Prostate gland (tissue), 2 donors: Measurements from ENCODE around the gene TCF7L2. TPM values are rescaled to one million over a fixed set of nuclear protein-coding genes. Genes with fewer than 3 reads are reported as not detected.

Experiments
- DNase-seq: peaks from one replicate; pipeline ENCODE4 v3.0.0-alpha.2; 2019; ENCODE audit warnings: low spot score
- H3K27ac ChIP-seq, 2 donors: fragments of 200-600 bp; sonication (generic); 2 replicates each; pipeline ENCODE4 v1.5.1; 2017 to 2019
- H3K27me3 ChIP-seq: fragments of 200-600 bp; sonication (generic); replicated peaks from 2 replicates; pipeline ENCODE4 v1.5.1; 2019; ENCODE audit not compliant: insufficient read depth
- H3K36me3 ChIP-seq, 2 donors: fragments of 200-600 bp; sonication (generic); 1 replicate in 1 of 2; 2 replicates in 1 of 2; pipeline versions ENCODE4 v1.5.1 to v1.8.1; 2017 to 2019
- H3K4me1 ChIP-seq: fragments of 200-600 bp; sonication (generic); replicated peaks from 2 replicates; pipeline ENCODE4 v1.5.1; 2019
- H3K4me3 ChIP-seq, 2 donors: fragments of 200-600 bp; sonication (generic); 2 replicates each; pipeline ENCODE4 v1.5.1; 2017 to 2019
- H3K9me3 ChIP-seq: fragments of 200-600 bp; sonication (generic); 2 replicates; pipeline ENCODE4 v1.5.1; 2017
- CTCF ChIP-seq, 4 experiments: fragments of 200-600 bp in 2 of 4; fragments of 450-650 bp in 2 of 4; sonication (generic) in 2 of 4; IDR thresholded peaks; 1 replicate in 3 of 4; 2 replicates in 1 of 4; pipeline ENCODE4 v1.5.1; 2016 to 2019; ENCODE audit warnings: antibody characterized with exemption in 4 of 4, mild to moderate bottlenecking in 2 of 4, moderate library complexity in 2 of 4
- POLR2A ChIP-seq: fragments of 450-650 bp; IDR thresholded peaks from one replicate; pipeline ENCODE4 v1.6.1; 2016; ENCODE audit warnings: antibody characterized with exemption, mild to moderate bottlenecking
- POLR2AphosphoS5 ChIP-seq: sonication (generic); formaldehyde crosslinking; IDR thresholded peaks from one replicate; pipeline ENCODE4 v1.6.1; 2017; ENCODE audit warnings: antibody characterized with exemption
- WGBS: methylation state at CpG from one replicate; pipeline ENCODE4 v1.1.5; 2018; 5-methylcytosine and 5-hydroxymethylcytosine counted together
- intact Hi-C: fragments of 100-400 bp; cut with DNase I; formaldehyde crosslinking; loops from one replicate; pipeline ENCODE4 v1.14.2; 2022
- total RNA-seq, 2 donors: library from RNA; depleted of rRNA; stranded (reverse); fragments of >200 nt; gene quantifications; one replicate each; pipeline ENCODE4 v1.1.0, GENCODE V29; 2016

Gene TCF7L2
- total RNA-seq, 2 donors from 2014 or later, result 9.8 to 29.8 TPM

GRCh38 chr10:113175756-113176651, 226.0 kb downstream of the TCF7L2 start:
- Histone ChIP-seq H3K4me1 (no peaks in the 10 kb centered on the region), H3K4me3 (no peak overlapping the region), H3K9me3 (no peaks in the 10 kb centered on the region), H3K36me3 (no peaks in the 10 kb centered on the region), H3K27ac (no peak overlapping the region), H3K27me3 (no peaks in the 10 kb centered on the region)
- DNase-seq, result no peak
- TF ChIP-seq CTCF (IDR thresholded peaks at IDR 0.05), result no peak
- no peak for TF ChIP-seq POLR2A
- no peak for TF ChIP-seq POLR2AphosphoS5
- 51% methylated on average over 17 of the region's 17 CpGs for WGBS
- intact Hi-C loops, result no loop called here

GRCh38 chr10:113176652-113177155, 226.7 kb downstream of the TCF7L2 start:
- DNase-seq, result no peak
- Histone ChIP-seq H3K36me3 (no peaks in the 10 kb centered on the region), H3K27me3 (no peaks in the 10 kb centered on the region), H3K4me3 (no peak overlapping the region), H3K27ac (no peak overlapping the region), H3K9me3 (no peaks in the 10 kb centered on the region), H3K4me1 (no peaks in the 10 kb centered on the region)
- intact Hi-C loops, result no loop called here
- TF ChIP-seq POLR2AphosphoS5 (no peak), POLR2A (no peak), CTCF (IDR thresholded peaks at IDR 0.05) (no peak)
- 84% methylated on average over 5 of the region's 5 CpGs for WGBS

GRCh38 chr10:113177156-113177935, 227.3 kb downstream of the TCF7L2 start:
- 65% methylated on average over 16 of the region's 16 CpGs for WGBS
- Histone ChIP-seq H3K4me3 (no peak overlapping the region), H3K27ac (no peak overlapping the region), H3K9me3 (no peaks in the 10 kb centered on the region), H3K4me1 (no peaks in the 10 kb centered on the region), H3K27me3 (no peaks in the 10 kb centered on the region), H3K36me3 (no peaks in the 10 kb centered on the region)
- no peak for DNase-seq
- intact Hi-C loops, result no loop called here
- TF ChIP-seq CTCF (IDR thresholded peaks at IDR 0.05), result no peak
- no peak for TF ChIP-seq POLR2A
- TF ChIP-seq POLR2AphosphoS5, result no peak

DNA sequence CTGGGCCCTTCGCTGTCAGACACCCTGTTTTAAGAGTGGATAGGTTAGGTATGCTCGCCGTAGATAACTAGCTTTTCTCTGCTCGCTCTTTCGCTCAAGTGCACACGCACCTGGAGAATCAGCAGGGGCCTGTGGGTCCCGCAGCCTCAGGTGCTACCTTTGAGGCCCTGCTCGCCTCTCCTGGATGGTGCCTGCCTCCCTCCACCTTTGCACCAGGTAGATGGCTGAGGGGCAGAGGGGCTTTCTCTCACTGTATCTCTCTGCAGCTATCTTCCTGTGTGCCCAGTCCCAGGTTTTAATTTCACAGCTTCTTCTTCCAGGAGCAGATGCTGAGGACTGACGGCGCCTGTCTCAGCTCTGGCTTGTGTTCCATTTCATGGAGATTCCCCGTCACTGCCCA, 227.9 kb downstream of the TCF7L2 start:
- TF ChIP-seq CTCF (IDR thresholded peaks at IDR 0.05), result no peak
- TF ChIP-seq POLR2A, result no peak
- TF ChIP-seq POLR2AphosphoS5, result no peak
- no peaks in the 10 kb centered on the region for H3K4me1 ChIP-seq
- intact Hi-C loops, result no loop called here
- WGBS, result 93% methylated on average over 11 of the region's 11 CpGs
- H3K9me3 ChIP-seq, result no peaks in the 10 kb centered on the region
- H3K36me3 ChIP-seq, result no peaks in the 10 kb centered on the region
- no peak overlapping the region for H3K4me3 ChIP-seq
- no peaks in the 10 kb centered on the region for H3K27me3 ChIP-seq
- DNase-seq, result no peak
- no peak overlapping the region for H3K27ac ChIP-seq
